Activated CD4-positive, CD25-positive, alpha-beta regulatory T cell (primary cell): ENCODE measurements around the gene TCF12.

Source experiments
- DNase-seq, 4 experiments: peaks; one replicate each; lab custom pipeline; 2025; lab: John Stamatoyannopoulos, UW

The TCF12 gene

GRCh38 chr15:57217778-57218598 is 299.5 kb downstream of the TCF12 start:
- no peak for DNase-seq

GRCh38 chr15:57218826-57219576 is 300.6 kb downstream of the TCF12 start:
- DNase-seq: no peak

DNA sequence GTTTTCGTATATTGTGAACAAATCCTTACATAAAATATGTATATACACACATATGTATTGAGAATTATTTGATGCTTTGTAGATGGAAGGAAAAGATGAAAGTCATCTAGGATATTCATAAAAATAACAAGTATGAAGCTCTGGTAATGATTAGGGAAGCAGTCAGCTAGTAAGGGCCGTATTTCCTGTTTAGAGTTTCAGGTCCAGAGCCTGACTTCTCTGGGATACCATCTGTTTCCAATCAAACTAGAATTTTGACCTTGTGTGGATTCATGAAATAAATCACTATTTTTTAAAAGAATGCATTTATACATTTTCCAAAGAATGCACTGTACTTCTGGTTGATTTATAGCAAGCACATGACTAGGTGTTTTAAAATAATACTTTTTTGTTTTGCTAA is 301.8 kb downstream of the TCF12 start:
- no peak for DNase-seq

DNA sequence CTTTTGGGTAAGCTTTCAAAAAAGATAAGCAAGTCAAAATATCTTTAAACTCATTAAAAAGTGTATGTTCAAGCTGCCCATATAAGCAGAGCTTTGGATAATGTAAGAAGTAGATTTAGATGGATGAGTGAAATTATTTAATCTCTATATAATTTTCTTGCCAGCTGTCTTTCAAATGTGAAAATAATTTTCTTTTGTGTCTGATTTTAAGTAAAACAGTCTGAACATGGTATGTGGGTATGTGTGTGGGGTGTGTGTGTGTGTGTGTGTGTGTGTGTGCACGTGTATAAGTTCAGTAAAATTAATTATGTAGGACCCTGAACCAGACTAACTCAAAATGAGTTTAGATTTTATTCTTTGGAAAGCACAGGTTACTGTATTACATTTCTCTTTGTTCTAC is 302.7 kb downstream of the TCF12 start:
- DNase-seq: no peak

DNA sequence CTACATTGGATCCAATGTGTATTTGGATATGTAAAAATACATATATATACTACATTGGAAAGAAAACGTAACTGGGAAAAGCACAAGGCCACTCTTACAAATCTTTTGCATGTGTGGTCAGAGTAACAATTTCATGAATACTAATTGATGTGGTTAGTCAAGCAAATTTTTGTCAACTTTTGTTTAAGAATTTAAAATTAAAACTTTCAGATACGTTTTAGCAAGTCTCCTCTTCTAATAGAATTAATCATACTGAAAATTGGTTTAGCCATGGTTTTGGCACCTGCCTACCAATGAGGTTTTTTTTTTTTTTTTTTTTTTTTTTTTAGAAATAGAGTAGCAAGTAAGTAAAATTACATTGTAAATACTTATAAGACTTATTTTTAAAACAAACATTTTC is 304.9 kb downstream of the TCF12 start:
- no peak for DNase-seq

- no peak for DNase-seq
Observed at GRCh38 chr15:57223887-57224286, 305.4 kb downstream of the TCF12 start.

- no peak for DNase-seq
Observed at GRCh38 chr15:57224664-57225063, 306.2 kb downstream of the TCF12 start.

GRCh38 chr15:57227166-57227565 is 308.7 kb downstream of the TCF12 start:
- DNase-seq: no peak

DNA sequence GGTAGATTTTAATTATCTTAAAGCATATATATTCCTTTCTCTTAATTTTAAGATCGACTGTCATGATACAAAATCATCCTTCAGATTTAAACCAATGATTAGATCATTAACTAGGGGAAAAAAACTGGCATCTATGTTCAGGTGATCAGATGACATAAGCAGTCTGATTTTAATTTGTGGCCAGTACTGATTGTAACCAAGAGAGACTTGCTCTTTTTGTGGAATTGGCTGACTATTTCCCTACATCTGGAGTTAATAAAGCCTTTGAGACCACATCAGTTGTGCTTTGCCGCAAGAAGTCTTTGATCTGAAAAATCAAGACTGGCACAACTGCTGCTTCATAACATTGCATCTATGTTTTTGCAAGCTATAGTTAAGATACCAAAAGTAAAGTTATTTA is 309.5 kb downstream of the TCF12 start:
- no peak for DNase-seq

GRCh38 chr15:57228395-57228794 is 310.0 kb downstream of the TCF12 start:
- DNase-seq: no peak

GRCh38 chr15:57229051-57229450 is 310.6 kb downstream of the TCF12 start:
- DNase-seq: no peak

- DNase-seq: no peak
Observed at GRCh38 chr15:57231559-57231958, 313.1 kb downstream of the TCF12 start.

GRCh38 chr15:57234156-57234555 is 315.7 kb downstream of the TCF12 start:
- no peak for DNase-seq

DNA sequence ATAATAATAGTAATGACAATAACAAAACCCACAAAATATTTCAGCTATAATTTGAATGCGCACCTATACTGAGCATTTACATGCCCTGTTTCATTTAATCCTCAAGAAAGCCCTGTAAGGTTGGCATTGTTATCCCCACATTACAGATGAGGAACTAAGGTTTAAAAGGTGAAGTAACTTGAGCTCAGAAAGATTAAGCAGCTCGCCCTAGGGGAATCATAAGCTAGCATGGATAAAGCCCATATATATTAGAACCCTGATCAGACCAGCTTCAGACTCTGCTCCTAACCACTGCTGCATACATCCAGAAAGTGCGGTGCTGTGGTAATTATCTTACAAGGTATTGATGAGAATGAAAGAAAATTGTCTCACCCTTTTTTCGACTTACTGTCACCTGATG is 316.7 kb downstream of the TCF12 start:
- DNase-seq: no peak

GRCh38 chr15:57235873-57236272 is 317.4 kb downstream of the TCF12 start:
- DNase-seq: no peak

DNA sequence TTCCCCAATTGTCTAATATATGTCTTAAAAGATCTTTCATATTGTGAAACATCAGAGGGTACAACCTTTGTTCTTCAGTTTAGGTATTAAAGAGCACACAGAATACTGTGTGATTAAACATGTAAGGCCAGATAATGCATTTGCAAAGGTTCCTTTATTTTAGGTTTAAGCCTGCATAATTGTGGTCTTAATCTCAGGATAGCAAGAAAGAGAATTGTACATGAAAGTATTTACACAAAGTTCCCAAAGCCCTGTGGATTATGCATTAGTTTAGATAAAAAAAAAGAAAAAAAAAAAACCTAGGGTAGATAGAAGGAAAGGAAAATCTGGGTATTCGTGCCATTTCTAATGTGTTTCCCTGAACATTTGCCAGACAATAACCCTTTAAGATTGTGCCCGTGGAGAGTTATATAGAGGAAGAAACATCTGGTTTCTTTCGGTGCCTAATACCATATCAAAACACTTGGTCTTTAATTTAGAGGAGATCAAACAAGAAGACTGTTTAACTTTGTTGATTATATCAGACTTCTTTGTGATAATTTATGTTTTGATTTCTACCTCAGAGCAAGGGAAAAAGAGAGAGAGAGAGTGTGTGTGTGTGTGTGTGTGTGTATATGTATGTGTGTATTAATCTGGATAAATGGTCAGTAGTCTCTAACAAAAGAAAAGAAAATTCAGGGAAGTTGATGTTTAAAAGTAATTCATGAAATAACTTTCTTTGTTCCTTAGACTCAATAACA is 318.3 kb downstream of the TCF12 start:
- no peak for DNase-seq

GRCh38 chr15:57237301-57237642 is 318.8 kb downstream of the TCF12 start:
- DNase-seq: no peak

DNA sequence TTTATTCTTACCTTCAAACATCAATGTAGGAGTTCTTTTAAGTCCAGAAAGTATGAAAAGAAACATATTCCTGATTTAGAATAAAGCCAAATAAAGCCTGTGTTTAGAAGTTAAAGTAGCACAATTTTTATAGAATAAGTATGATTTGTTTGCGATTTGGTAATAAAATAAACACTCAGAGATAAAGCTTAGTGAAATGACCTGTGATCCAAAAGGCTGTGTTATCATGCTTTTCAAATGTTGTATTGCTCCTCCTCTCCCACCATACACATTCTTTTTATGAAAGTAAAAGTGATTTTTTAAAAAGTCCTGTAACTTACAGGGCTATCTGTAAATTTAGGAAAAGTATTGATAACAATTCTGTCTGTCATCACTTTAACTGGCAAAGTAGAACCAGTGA is 319.2 kb downstream of the TCF12 start:
- DNase-seq: no peak

DNA sequence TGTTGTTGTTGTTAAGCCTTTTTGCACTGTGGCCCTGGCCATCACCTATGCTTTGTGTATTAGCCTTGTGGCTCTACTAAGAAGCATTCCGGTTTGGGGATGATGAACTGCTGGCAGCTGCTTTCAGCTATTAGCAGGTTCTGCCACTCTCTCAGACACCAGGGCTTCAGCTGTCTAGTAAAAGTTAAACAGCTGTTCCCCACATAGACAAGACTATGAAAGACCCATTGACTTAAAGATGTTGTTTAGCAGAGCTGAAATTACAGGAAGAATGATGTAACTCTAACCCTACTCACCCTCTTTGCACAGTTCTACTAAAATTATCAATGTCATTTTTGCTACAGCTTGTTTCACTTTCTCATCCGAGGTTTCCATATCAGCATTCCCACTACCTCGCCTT is 326.7 kb downstream of the TCF12 start:
- DNase-seq: no peak

DNA sequence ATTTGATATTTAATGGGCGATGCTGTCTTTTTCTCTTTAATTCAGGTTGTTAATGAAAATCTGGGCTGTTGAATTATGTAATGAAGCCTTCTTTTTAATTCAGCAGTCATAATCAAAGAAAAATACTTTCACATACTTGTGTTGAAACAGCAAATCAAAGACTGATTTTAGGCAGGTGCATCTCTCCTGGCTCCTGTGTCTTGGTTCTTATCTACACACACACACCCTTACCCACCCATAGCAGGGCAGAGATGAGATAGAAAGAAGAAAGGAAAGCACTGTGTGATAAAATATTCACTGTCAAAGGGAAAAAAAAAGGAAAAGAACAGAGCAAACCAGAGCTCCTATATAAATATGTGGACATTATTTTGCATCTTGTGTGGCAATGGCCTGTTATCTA is 327.3 kb downstream of the TCF12 start:
- DNase-seq: no peak

- DNase-seq: no peak
Observed at GRCh38 chr15:57248074-57248473, 329.6 kb downstream of the TCF12 start.

DNA sequence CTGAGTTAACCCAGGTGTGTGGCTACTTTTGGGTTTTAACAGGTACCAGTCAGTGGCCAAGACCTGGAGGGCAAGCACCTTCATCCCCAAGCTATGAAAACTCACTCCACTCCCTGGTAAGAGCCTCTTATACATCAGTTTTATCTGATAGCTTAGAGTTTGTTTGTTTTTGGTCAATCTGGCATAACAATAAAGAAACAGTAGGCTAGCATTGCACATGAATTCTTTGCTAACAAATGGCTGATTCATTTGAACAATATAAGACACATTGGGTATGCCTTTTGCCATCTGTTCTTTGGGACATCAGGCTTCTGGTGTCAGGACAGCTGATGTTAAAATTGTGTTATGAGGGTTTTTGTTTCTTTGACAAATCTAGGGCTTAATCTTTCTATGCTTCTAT is 332.9 kb downstream of the TCF12 start:
- DNase-seq: no peak

DNA sequence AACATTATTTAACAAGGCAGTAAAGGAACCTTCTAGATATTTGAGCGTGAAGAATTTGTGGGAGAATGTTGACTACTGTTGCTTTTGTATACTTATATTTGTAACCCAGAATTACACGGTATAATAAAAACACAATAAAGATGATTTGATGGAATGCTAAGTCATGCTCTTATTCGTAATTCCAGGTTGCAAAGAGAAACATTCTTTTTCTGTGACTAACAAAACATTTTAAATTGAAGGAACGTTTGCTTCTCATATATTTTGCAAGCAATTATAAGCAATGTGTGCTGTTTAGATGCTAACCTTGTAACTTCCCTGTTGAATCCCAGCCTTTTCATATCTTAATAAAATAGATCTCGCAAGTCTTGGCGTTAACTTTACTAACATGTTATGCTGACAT is 333.5 kb downstream of the TCF12 start:
- no peak for DNase-seq
